Panc1 (cell line): ENCODE data around the gene TMEM132C.

Experiments used
- CTCF ChIP-seq: fragments of 450-650 bp; IDR thresholded peaks from 2 replicates; pipeline ENCODE4 v1.5.1; 2017; ENCODE audit warnings: mild to moderate bottlenecking
- TCF7L2 ChIP-seq: IDR thresholded peaks from 2 replicates; pipeline ENCODE4 v1.6.1; 2011; ENCODE audit warnings: mild to moderate bottlenecking, low read depth, low read length, inconsistent platforms

GRCh38 chr12:128567730-128568129, 300.8 kb downstream of the TMEM132C start:
- no peak for TF ChIP-seq CTCF
- no peak for TF ChIP-seq TCF7L2
